HepG2 (cell line): Measurements from ENCODE around the gene POLR1C. TPM values are rescaled to one million over a fixed set of nuclear protein-coding genes. Genes with fewer than 3 reads are reported as not detected.

ENCODE experiments used
- ATAC-seq: fragments of 200-7000 bp; cut with Tn5 transposase; 3 replicates; pipeline ENCODE4 v1.9.1; 2020; ENCODE audit warnings: mild to moderate bottlenecking, moderate library complexity
- BruUV-seq: library from RNA; stranded (reverse); fragments of 400-500 nt; replicated peaks from 2 replicates; lab custom pipeline; 2021; lab: Mats Ljungman, UMichigan
- CTCF ChIA-PET: fragments of 300-600 bp; formaldehyde crosslinking; extraction: SDS; loops from one replicate; lab custom pipeline; 2021; ENCODE audit warnings: low total read pairs, inconsistent platforms, low intra/inter-chr PET ratio; lab: Yijun Ruan, JAX
- POLR2A ChIA-PET: fragments of 350-600 bp; sonication (Branson Sonifier 250); formaldehyde crosslinking; loops from one replicate; lab custom pipeline; 2020; ENCODE audit warnings: antibody characterized with exemption, inconsistent platforms; lab: Yijun Ruan, JAX
- DNase-seq: peaks from one replicate; pipeline ENCODE4 v3.0.0-alpha.2; 2015; ENCODE audit warnings: low spot score
- FAIRE-seq: peaks from 3 replicates; lab custom pipeline; 2011; peaks lifted over from hg19 to GRCh38; lab: Jason Lieb, UNC
- H2AFZ ChIP-seq: one replicate; pipeline ENCODE4 v1.6.1; 2011; ENCODE audit warnings: low read length, inconsistent platforms
- H3K27ac ChIP-seq: fragments of 300-600 bp; 3 replicates; pipeline ENCODE4 v1.8.0; 2011; ENCODE audit warnings: mixed run types, mild to moderate bottlenecking, mixed read lengths, low read length, inconsistent platforms; ENCODE audit not compliant: insufficient read depth; ENCODE audit errors: extremely low read length
- H3K27me3 ChIP-seq, 2 experiments: fragments of 200-600 bp in 1 of 2; 2 replicates in 1 of 2; 3 replicates in 1 of 2; pipeline versions ENCODE4 v1.6.0 to v1.8.0; 2011; ENCODE audit warnings: low read length in 2 of 2, mild to moderate bottlenecking in 2 of 2, moderate library complexity in 2 of 2, inconsistent platforms in 1 of 2; ENCODE audit not compliant: insufficient read depth in 2 of 2, control insufficient read depth in 1 of 2
- H3K36me3 ChIP-seq, 2 experiments: fragments of 200-600 bp in 1 of 2; replicated peaks in 1 of 2; 2 replicates in 1 of 2; 3 replicates in 1 of 2; pipeline versions ENCODE4 v1.5.1 to v1.8.0; 2011; ENCODE audit warnings: low read length in 2 of 2, inconsistent platforms in 1 of 2; ENCODE audit not compliant: insufficient read depth in 2 of 2, control insufficient read depth in 1 of 2
- H3K4me1 ChIP-seq: 2 replicates; pipeline ENCODE4 v1.5.1; 2012; ENCODE audit warnings: low read length, inconsistent platforms; ENCODE audit not compliant: insufficient read depth
- H3K4me2 ChIP-seq: 2 replicates; pipeline ENCODE4 v1.6.0; 2011; ENCODE audit warnings: low read depth, low read length, inconsistent platforms
- H3K4me3 ChIP-seq, 3 experiments: fragments of 200-600 bp in 1 of 3; sonication (generic), shearing (Covaris generic) in 1 of 3; replicated peaks in 1 of 3; 2 replicates each; pipeline ENCODE4 v1.5.1; 2011 to 2016; ENCODE audit warnings: low read length in 3 of 3, inconsistent platforms in 2 of 3, low read depth in 2 of 3, mild to moderate bottlenecking in 2 of 3, control low read depth in 1 of 3, mixed read lengths in 1 of 3; ENCODE audit not compliant: insufficient read depth in 1 of 3
- H3K79me2 ChIP-seq: one replicate; pipeline ENCODE4 v1.6.1; 2011; ENCODE audit warnings: low read length, inconsistent platforms; ENCODE audit not compliant: insufficient read depth
- H3K9ac ChIP-seq: 2 replicates; pipeline ENCODE4 v1.6.0; 2011; ENCODE audit warnings: mild to moderate bottlenecking, low read depth, low read length, inconsistent platforms; ENCODE audit not compliant: insufficient read depth
- H3K9me3 ChIP-seq: 2 replicates; pipeline ENCODE4 v1.5.1; 2012; ENCODE audit warnings: mild to moderate bottlenecking, low read length
- H4K20me1 ChIP-seq: 2 replicates; pipeline ENCODE4 v1.6.0; 2011; ENCODE audit warnings: inconsistent platforms, mild to moderate bottlenecking, low read length, moderate library complexity; ENCODE audit not compliant: insufficient read depth
- CSRNP2 ChIP-seq: sonication (generic); formaldehyde crosslinking; conservative IDR thresholded peaks from 2 replicates; pipeline ENCODE4 v1.8.0; 2022; ENCODE audit warnings: low read depth, missing genetic modification reagents
- HBP1 ChIP-seq: IDR thresholded peaks from 2 replicates; pipeline ENCODE4 v1.6.1; 2016; ENCODE audit warnings: low read depth, control low read depth
- KLF13 ChIP-seq: sonication (generic); formaldehyde crosslinking; IDR thresholded peaks from 2 replicates; pipeline ENCODE4 v1.4.0; 2020; ENCODE audit warnings: mild to moderate bottlenecking, missing genetic modification reagents
- POLR2A ChIP-seq, 2 experiments: IDR thresholded peaks; 2 replicates each; pipeline ENCODE4 v1.6.1; 2011; ENCODE audit warnings: low read depth in 2 of 2, low read length in 2 of 2, mild to moderate bottlenecking in 1 of 2, moderate library complexity in 1 of 2; ENCODE audit not compliant: insufficient read depth in 1 of 2
- RBM22 ChIP-seq: fragments of 200-400 bp; formaldehyde crosslinking; optimal IDR thresholded peaks from 2 replicates; pipeline ENCODE3; 2017; ENCODE audit warnings: mild to moderate bottlenecking, low read length, moderate library complexity
- RNF2 ChIP-seq: fragments of 450-650 bp; conservative IDR thresholded peaks from 2 replicates; pipeline ENCODE4 v1.6.1; 2016; ENCODE audit warnings: low read depth
- TERF1 ChIP-seq: sonication (generic); formaldehyde crosslinking; IDR thresholded peaks from 2 replicates; pipeline ENCODE4 v1.8.0; 2022; ENCODE audit warnings: mild to moderate bottlenecking, missing genetic modification reagents, moderate library complexity
- ZBTB10 ChIP-seq: sonication (generic); formaldehyde crosslinking; IDR thresholded peaks from 2 replicates; pipeline ENCODE4 v1.4.0; 2020; ENCODE audit warnings: missing genetic modification reagents, borderline replicate concordance
- ZFP41 ChIP-seq: sonication (generic); formaldehyde crosslinking; IDR thresholded peaks from 2 replicates; pipeline ENCODE4 v1.4.0; 2020; ENCODE audit warnings: mild to moderate bottlenecking, missing genetic modification reagents, borderline replicate concordance
- ZNF121 ChIP-seq: sonication (generic); formaldehyde crosslinking; IDR thresholded peaks from 2 replicates; pipeline ENCODE4 v1.5.0; 2020; ENCODE audit warnings: mild to moderate bottlenecking, missing genetic modification reagents
- ZNF251 ChIP-seq: sonication (generic); formaldehyde crosslinking; IDR thresholded peaks from 2 replicates; pipeline ENCODE4 v1.9.0; 2021; ENCODE audit warnings: mild to moderate bottlenecking, missing genetic modification reagents
- ZNF609 ChIP-seq: sonication (generic); formaldehyde crosslinking; IDR thresholded peaks from 2 replicates; pipeline ENCODE4 v1.4.0; 2020; ENCODE audit warnings: mild to moderate bottlenecking, missing genetic modification reagents, borderline replicate concordance
- WGBS: methylation state at CpG from one replicate; pipeline ENCODE4 v1.1.6; 2017; ENCODE audit warnings: low lambda C conversion rate; 5-methylcytosine and 5-hydroxymethylcytosine counted together
- in situ Hi-C: cut with HindIII; loops from 2 replicates; pipeline ENCODE4 v1.10.0; 2017; ENCODE audit warnings: low pct_unique_long_range_greater_than_20kb; ENCODE audit not compliant: extremely low pct_ligation_motif_present
- intact Hi-C: fragments of 100-400 bp; cut with micrococcal nuclease; formaldehyde crosslinking; loops from one replicate; pipeline ENCODE4 v1.10.0; 2022; ENCODE audit not compliant: unreplicated experiment
- polyA plus RNA-seq, 8 experiments: library from polyadenylated mRNA; depleted of rRNA in 3 of 8; stranded (reverse) in 7 of 8; unstranded in 1 of 8; fragments of >200 nt; fragmentation: Illumina TruSeq in 4 of 8; extraction: Trizol in 4 of 8; gene quantifications; 2 replicates each; pipeline versions ENCODE4 v1.2.1 to v1.2.3, GENCODE V29; 2011 to 2016; ENCODE audit warnings: low read depth in 4 of 8, missing spikeins in 1 of 8, mixed read lengths in 1 of 8; ENCODE audit not compliant: insufficient read depth in 1 of 8
- total RNA-seq, 5 experiments: library from RNA; depleted of rRNA; stranded (reverse); fragments of >200 nt; fragmentation: Illumina TruSeq; extraction: Trizol; gene quantifications; 2 replicates each; pipeline ENCODE4 v1.2.3, GENCODE V29; 2016; ENCODE audit warnings: low read depth in 1 of 5

Gene POLR1C
- total and polyA plus RNA-seq, 2 of the 13 experiments (the other 11 are each of a cell fraction or from before 2014, with no cell fraction given), result 62.6 to 72.2 TPM

- over 99% methylated on average over 10 of the region's 10 CpGs for WGBS
- no peak for DNase-seq
- TF ChIP-seq KLF13 (no peak), ZBTB10 (CRISPR knock-in tag) (no peak), HBP1 (CRISPR knock-in tag) (no peak), RNF2 (no peak), CSRNP2 (CRISPR knock-in tag) (no peak), ZNF609 (no peak), RBM22 (peak; percentile 35), ZNF251 (CRISPR knock-in tag) (no peak), POLR2A (IDR thresholded peaks at IDR 0.05; ENCODE audit: insufficient read depth in 1 of 2, low read depth in 2 of 2, low read length in 2 of 2) (peak in 1 of 2 experiments; percentile 16; a peak in 1 of 4 replicates), ZFP41 (no peak), TERF1 (CRISPR knock-in tag) (no peak), ZNF121 (CRISPR knock-in tag) (no peak)
Observed at GRCh38 chr6:43524483-43524961, 7.6 kb downstream of the POLR1C start.

More at GRCh38 chr6:43524483-43524961, 7.6 kb downstream of the POLR1C start:
- no peaks in the 10 kb centered on the region for H4K20me1 ChIP-seq
- ChIA-PET POLR2A (interaction anchor here (1.5 kb wide), 1 partner anchor 14 kb away, joined by 5 read pairs; the partner anchor contains the start of gene LRRC73), CTCF (no interaction called here)
- peaks cover 62 to 95% of the 10 kb centered on the region in 2 experiments for H3K36me3 ChIP-seq
- H3K79me2 ChIP-seq, result peaks cover 2% of the 10 kb centered on the region
- H3K27ac ChIP-seq, result no peak overlapping the region
- no peak overlapping the region for H2AFZ ChIP-seq
- no peak for FAIRE-seq
- no peak overlapping the region for H3K9ac ChIP-seq
- no peak; the same call in 2 of the 3 replicates for ATAC-seq
- no peak overlapping the region for H3K4me2 ChIP-seq
- no peaks in the 10 kb centered on the region for H3K4me1 ChIP-seq
- no TSS peak for BruUV-seq
- H3K27me3 ChIP-seq, result no peaks in the 10 kb centered on the region
- intact Hi-C loops, result no loop called here
- H3K4me3 ChIP-seq, result no peak overlapping the region
- in situ Hi-C loops, result no loop called here
- H3K9me3 ChIP-seq, result no peaks in the 10 kb centered on the region
